ENCODE measurements around the gene TRPC1. TPM values are rescaled to one million over a fixed set of nuclear protein-coding genes. Genes with fewer than 3 reads are reported as not detected.
A peak's percentile ranks its signal among the peaks of the same experiment; 100 is the strongest.

TRPC1 gene
- total RNA-seq, 4 donors from 2014 or later, result 18.8 to 46.7 (median 23.4) TPM

DNA sequence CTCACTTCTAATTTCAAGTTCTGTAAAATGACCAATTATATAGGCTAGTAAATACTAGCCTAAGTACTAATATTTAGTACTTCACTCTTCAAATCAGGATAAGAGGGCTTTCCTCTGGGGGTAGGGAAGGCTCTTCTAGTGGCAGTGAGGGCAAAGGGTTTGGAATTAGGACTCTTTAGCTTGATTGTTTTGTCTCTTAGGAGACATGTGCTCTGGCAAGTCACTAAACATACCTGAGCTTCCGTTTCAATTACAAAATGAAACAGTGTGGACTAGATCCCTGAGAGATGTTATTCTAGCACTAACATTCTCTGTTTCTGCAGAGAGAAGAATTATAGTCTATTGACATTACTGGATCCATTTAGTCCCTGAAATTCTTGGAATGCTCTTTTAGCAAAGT lies 93.5 kb downstream of the TRPC1 start:
- H3K27me3 ChIP-seq, result no peaks in the 10 kb centered on the region
- TF ChIP-seq, protein P1, sequence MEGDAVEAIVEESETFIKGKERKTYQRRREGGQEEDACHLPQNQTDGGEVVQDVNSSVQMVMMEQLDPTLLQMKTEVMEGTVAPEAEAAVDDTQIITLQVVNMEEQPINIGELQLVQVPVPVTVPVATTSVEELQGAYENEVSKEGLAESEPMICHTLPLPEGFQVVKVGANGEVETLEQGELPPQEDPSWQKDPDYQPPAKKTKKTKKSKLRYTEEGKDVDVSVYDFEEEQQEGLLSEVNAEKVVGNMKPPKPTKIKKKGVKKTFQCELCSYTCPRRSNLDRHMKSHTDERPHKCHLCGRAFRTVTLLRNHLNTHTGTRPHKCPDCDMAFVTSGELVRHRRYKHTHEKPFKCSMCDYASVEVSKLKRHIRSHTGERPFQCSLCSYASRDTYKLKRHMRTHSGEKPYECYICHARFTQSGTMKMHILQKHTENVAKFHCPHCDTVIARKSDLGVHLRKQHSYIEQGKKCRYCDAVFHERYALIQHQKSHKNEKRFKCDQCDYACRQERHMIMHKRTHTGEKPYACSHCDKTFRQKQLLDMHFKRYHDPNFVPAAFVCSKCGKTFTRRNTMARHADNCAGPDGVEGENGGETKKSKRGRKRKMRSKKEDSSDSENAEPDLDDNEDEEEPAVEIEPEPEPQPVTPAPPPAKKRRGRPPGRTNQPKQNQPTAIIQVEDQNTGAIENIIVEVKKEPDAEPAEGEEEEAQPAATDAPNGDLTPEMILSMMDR (IDR thresholded peaks at IDR 0.05), result no peak
- no peak for TF ChIP-seq POLR2AphosphoS5 (IDR thresholded peaks at IDR 0.05)
- TF ChIP-seq EP300 (IDR thresholded peaks at IDR 0.05), result no peak
- TF ChIP-seq POLR2A (IDR thresholded peaks at IDR 0.05), result no peak
- no peak overlapping the region for H3K27ac ChIP-seq
- WGBS, 2 donors (ENCODE audit: low coverage in 1 of 2), result 22 to 56% methylated on average over 1 of the region's 1 CpG
- no peaks in the 10 kb centered on the region for H3K9me3 ChIP-seq
- no peak for ATAC-seq
- no peak overlapping the region for H3K4me3 ChIP-seq
- H3K36me3 ChIP-seq, result no peaks in the 10 kb centered on the region
- no peaks in the 10 kb centered on the region for H3K4me1 ChIP-seq

GRCh38 chr3:142817897-142818296 lies 94.1 kb downstream of the TRPC1 start:
- no peak for ATAC-seq
- H3K36me3 ChIP-seq, result no peaks in the 10 kb centered on the region
- H3K9me3 ChIP-seq, result no peaks in the 10 kb centered on the region
- TF ChIP-seq POLR2AphosphoS5 (IDR thresholded peaks at IDR 0.05) (no peak), EP300 (IDR thresholded peaks at IDR 0.05) (no peak), POLR2A (IDR thresholded peaks at IDR 0.05) (no peak)
- TF ChIP-seq, protein P1 (IDR thresholded peaks at IDR 0.05), result no peak
- no peak overlapping the region for H3K4me3 ChIP-seq
- H3K4me1 ChIP-seq, result no peaks in the 10 kb centered on the region
- WGBS, 2 donors (ENCODE audit: low coverage in 1 of 2), result 38 to 58% methylated on average over 4 to 7 of the region's 7 CpGs
- H3K27me3 ChIP-seq, result no peaks in the 10 kb centered on the region
- H3K27ac ChIP-seq, result no peak overlapping the region

DNA sequence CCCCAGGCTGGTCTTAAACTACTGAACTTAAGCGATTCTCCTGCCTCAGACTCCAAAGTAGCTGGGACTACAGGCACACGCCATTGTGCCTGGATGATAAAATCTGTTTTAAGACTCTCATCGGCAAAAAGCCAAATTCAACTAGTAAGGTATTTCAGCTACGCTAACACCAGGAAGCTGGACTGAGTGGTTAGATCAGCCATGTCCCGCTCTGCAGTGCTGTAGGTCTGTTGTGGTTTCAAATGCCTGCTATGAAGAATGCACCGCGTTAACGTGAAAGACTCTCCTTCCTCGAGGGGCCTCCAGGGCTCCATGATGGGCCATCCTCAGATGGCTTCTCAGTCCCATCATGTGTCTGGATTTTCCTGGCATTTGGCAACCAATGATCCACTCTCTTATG lies 94.8 kb downstream of the TRPC1 start:
- no peaks in the 10 kb centered on the region for H3K27me3 ChIP-seq
- no peaks in the 10 kb centered on the region for H3K4me1 ChIP-seq
- no peak overlapping the region for H3K27ac ChIP-seq
- no peak overlapping the region for H3K4me3 ChIP-seq
- 95 to 96% methylated on average over 6 to 9 of the region's 9 CpGs for WGBS, 2 donors (ENCODE audit: low coverage in 1 of 2)
- no peak for ATAC-seq
- no peaks in the 10 kb centered on the region for H3K36me3 ChIP-seq
- H3K9me3 ChIP-seq, result no peaks in the 10 kb centered on the region
- TF ChIP-seq POLR2A (IDR thresholded peaks at IDR 0.05), result no peak
- TF ChIP-seq POLR2AphosphoS5 (IDR thresholded peaks at IDR 0.05), result no peak
- TF ChIP-seq, protein P1 (IDR thresholded peaks at IDR 0.05), result no peak
- no peak for TF ChIP-seq EP300 (IDR thresholded peaks at IDR 0.05)

DNA sequence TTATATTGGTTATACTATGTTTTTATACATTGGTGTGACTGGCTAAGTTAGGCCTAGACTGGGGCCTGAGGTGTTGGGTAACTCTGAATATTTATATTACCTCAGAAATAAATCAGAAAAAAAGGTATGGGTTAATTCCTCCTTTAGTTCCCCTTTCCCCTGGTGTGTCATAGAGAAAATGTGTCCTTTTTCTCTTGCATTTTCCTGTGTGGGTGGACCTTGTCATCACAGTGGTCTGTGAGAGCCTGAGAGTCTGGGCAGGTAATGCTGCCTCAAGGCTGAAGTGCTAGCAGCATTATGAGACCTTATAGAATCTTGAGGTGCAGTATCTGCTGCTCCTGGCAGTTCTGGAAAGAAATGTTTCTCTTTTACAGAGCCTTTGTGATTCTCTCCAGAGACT lies 95.3 kb downstream of the TRPC1 start:
- Histone ChIP-seq H3K4me3 (no peak overlapping the region), H3K36me3 (no peaks in the 10 kb centered on the region), H3K27ac (no peak overlapping the region), H3K4me1 (no peaks in the 10 kb centered on the region), H3K9me3 (no peaks in the 10 kb centered on the region), H3K27me3 (no peaks in the 10 kb centered on the region)
- TF ChIP-seq POLR2A (IDR thresholded peaks at IDR 0.05) (no peak), POLR2AphosphoS5 (IDR thresholded peaks at IDR 0.05) (no peak), EP300 (IDR thresholded peaks at IDR 0.05) (no peak)
- TF ChIP-seq, protein P1 (IDR thresholded peaks at IDR 0.05), result no peak
- ATAC-seq, result no peak

DNA sequence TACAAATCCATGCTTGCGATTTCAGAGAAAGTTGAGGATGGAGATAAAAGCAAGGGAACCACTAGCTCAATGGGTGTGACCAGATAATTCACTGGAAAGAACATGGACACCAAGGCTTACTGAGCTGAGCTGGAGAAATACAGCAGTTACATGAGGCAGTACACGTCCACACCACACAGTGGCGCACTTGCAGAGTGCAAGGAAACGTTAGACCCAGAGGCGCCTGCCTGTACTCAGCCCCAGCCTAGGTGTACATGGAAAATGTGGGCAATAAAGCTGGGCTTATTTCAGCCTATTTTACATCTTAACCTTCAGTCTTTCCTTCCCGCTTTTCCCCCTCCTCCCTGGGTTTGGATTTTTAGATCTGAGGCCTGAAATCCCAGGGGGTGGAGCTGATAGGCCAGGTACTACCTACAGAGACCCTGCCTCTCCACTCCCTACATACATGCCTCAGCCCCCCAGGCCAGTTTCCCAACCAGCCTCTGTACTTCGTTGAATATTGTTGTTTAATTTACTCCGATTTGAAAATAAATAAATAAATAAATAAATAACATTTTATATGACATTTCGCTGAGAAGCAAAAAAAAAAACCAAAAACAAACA lies 105.0 kb downstream of the TRPC1 start:
- no peaks in the 10 kb centered on the region for H3K36me3 ChIP-seq
- peak; percentile 83 for ATAC-seq
- H3K27ac ChIP-seq, result no peak overlapping the region
- H3K4me3 ChIP-seq, result no peak overlapping the region
- H3K9me3 ChIP-seq, result no peaks in the 10 kb centered on the region
- WGBS, 2 donors (ENCODE audit: low coverage in 1 of 2), result 29 to 30% methylated on average over 7 to 9 of the region's 9 CpGs
- TF ChIP-seq, protein P1 (IDR thresholded peaks at IDR 0.05), result peak; percentile 62 to 88 (median 82)
- TF ChIP-seq EP300 (IDR thresholded peaks at IDR 0.05), result no peak
- H3K27me3 ChIP-seq, result no peaks in the 10 kb centered on the region
- no peaks in the 10 kb centered on the region for H3K4me1 ChIP-seq

Measured in gastroesophageal sphincter (tissue), 4 donors.